HepG2 (cell line): ENCODE measurements around the gene MTG1.

ENCODE experiments used
- KAT7 ChIP-seq: IDR thresholded peaks from 2 replicates; pipeline ENCODE4 v1.6.1; 2018; ENCODE audit warnings: borderline replicate concordance, missing compliant biosample characterization
- RBM39 ChIP-seq: fragments of 200-400 bp; formaldehyde crosslinking; IDR thresholded peaks from one replicate; pipeline ENCODE4 v1.6.1; 2018; ENCODE audit warnings: antibody characterized with exemption, mild to moderate bottlenecking, low read depth, low read length; ENCODE audit not compliant: poor library complexity, severe bottlenecking
- ZBTB3 ChIP-seq: sonication (generic); formaldehyde crosslinking; IDR thresholded peaks from 2 replicates; pipeline ENCODE4 v1.4.0; 2020; ENCODE audit warnings: low read depth, mild to moderate bottlenecking, moderate library complexity, missing genetic modification reagents, borderline replicate concordance
- ZNF274 ChIP-seq: sonication (generic); formaldehyde crosslinking; IDR thresholded peaks from 2 replicates; pipeline ENCODE4 v1.5.1; 2020; ENCODE audit warnings: mild to moderate bottlenecking, missing genetic modification reagents

- no peak for TF ChIP-seq ZNF274 (CRISPR knock-in tag)
- no peak for TF ChIP-seq RBM39
- no peak for TF ChIP-seq KAT7 (CRISPR knock-in tag)
- no peak for TF ChIP-seq ZBTB3 (CRISPR knock-in tag)
Measured at GRCh38 chr10:133420579-133420978, 26.6 kb downstream of the MTG1 start.
